Head of caudate nucleus (tissue), 42 donors: ENCODE measurements around the gene TNXB.
"Not testable (repeated sequence)": the region's sequence is repeated elsewhere in the genome, so short reads cannot be mapped to it uniquely, and the experiment has no call there.

Source experiments
- DNase-seq, 42 donors: peaks; one replicate each; pipeline versions ENCODE4 v3.0.0 to v3.0.0-alpha.2; 2020 to 2021; ENCODE audit warnings: mixed read lengths in 7 of 42
- intact Hi-C: fragments of 100-400 bp; cut with DNase I; formaldehyde crosslinking; loops from one replicate; pipeline ENCODE4 v1.15.0; 2022

TNXB gene

GRCh38 chr6:32049736-32050135 lies 59.4 kb downstream of the TNXB start:
- DNase-seq, intact Hi-C loops: not testable (repeated sequence)

DNA sequence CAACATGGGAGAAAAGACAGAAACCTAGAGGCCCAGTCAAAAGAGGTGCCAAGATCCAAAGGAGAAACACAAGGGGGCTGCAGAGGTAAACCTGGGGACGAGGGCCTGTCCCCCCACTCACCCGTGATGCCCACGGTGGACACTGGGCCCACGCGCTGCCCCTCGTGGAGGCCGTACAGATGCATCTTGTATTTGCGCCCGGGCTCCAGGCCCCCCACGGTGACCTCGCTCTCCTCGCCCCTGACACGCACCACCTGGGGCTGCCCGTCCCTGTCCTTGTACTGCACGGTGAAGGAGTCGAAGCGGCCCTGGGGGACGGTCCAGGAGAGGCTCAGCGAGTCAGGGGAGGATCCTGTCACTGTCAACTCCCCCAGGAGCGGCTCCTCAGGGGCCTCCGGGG lies 60.0 kb downstream of the TNXB start:
- DNase-seq, intact Hi-C loops: not testable (repeated sequence)

- intact Hi-C loops: no loop called here
- DNase-seq: peak; percentile 35 to 88 (median 68)
Measured at GRCh38 chr6:32047855-32048766, 61.0 kb downstream of the TNXB start.

- no peak for DNase-seq
- intact Hi-C loops: no loop called here
Measured at GRCh38 chr6:32047539-32047854, 61.6 kb downstream of the TNXB start.

DNA sequence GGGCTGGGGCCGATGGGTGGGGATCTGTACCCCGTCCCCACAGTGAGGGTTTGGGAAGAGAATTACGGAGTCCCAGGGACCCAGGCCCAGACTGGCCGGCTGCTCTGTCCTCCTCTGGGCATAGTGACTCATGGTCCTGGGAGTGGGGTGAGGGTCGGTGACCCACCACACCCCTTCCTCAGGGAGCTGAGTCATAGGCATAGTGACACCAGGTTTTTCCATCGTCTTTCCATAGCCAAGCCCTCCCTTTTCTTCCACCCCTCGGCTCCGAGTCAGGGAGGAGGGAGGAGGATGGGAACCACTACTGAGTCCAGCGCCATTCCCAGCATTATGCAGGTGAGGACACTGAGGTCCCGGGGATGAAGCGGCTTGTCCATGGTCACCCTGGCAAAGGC lies 62.1 kb downstream of the TNXB start:
- DNase-seq: peak in 7 of 42 donors; percentile 9 to 67 (median 40)
- intact Hi-C loops: no loop called here

DNA sequence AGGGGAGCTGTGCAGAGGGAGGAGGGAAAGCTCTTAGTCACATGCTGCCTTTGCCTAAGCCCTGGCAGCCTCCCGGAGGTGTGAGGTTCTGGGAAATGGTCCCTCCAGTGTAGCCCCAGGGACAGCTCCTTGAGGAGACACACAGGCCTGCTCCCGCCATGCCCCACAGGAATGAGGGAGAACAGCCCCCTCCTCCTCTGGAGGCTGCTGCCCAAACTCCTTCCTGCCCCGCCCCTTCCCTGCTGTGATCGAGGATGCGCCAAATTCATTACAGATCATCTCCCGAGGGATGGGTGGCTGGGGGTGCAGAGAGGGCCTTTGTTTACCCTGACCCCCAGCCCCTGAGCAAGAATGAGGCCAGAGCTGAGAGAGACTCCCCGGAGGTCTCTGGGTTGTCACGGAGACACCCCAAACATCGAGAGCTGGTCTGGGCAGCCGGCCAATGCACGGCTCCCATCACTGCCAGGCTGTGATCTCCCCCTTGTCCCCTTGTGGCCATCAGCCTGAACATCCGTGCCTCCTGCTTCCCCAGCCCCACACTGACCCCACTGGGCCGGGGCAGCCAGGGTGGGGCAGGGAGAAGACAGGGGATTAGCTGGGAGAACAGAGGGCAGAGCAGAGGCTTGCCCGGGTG lies 62.6 kb downstream of the TNXB start:
- intact Hi-C loops: no loop called here
- peak in 12 of 42 donors; percentile 5 to 46 (median 25) for DNase-seq

DNA sequence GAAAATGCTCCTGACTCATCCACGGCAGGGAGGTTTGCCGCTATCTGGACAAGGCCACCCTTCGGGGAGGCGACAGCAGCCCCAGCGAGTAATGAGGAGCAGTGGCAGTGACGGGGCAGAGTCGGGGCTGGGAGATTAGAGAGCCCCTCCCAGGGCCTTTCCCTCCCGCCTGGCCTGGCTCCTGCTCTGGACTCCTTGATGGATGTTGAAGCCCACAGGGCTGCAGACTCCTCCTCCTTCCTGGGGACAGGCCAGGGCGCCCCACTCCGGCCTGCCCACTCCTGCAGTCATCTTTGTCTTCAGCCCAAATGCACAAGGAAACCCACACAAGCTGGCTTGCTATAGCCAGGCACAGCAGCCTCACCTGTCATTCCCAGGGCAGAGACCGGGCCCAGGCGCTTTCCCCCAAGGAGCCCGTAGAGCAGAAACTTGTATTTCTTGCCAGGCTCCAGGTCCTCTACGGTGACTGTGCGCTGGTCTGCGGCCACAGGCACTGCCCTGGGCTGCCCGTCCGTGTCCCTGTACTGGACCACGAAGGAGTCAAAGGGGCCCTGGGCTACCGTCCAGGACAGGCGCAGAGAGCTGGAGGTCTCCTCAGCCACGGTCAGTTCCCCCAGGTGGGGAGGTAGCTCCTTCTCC lies 63.2 kb downstream of the TNXB start:
- DNase-seq: no peak
- intact Hi-C loops: no loop called here

GRCh38 chr6:32044916-32045315 lies 64.2 kb downstream of the TNXB start:
- DNase-seq, intact Hi-C loops: not testable (repeated sequence)

GRCh38 chr6:32043589-32044380 lies 65.4 kb downstream of the TNXB start:
- intact Hi-C loops, DNase-seq: not testable (repeated sequence)

- DNase-seq, intact Hi-C loops: not testable (repeated sequence)
Measured at GRCh38 chr6:32042276-32042675, 66.9 kb downstream of the TNXB start.

- DNase-seq, intact Hi-C loops: not testable (repeated sequence)
Measured at GRCh38 chr6:32041385-32041784, 67.8 kb downstream of the TNXB start.

DNA sequence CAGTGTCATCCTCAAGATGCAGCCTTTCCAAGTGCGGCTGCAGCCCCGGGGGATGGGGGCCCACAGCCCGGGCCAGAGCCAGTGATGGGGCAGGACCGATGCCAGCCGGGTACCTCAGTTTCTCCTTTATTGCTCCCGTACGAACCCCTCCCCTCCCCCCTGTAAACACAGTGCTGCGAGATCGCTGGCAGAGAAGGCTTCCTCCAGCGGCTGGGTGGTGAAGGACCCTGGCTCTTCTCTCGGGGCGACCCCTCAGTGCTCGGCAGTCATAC lies 68.2 kb downstream of the TNXB start:
- intact Hi-C loops, DNase-seq: not testable (repeated sequence)

DNA sequence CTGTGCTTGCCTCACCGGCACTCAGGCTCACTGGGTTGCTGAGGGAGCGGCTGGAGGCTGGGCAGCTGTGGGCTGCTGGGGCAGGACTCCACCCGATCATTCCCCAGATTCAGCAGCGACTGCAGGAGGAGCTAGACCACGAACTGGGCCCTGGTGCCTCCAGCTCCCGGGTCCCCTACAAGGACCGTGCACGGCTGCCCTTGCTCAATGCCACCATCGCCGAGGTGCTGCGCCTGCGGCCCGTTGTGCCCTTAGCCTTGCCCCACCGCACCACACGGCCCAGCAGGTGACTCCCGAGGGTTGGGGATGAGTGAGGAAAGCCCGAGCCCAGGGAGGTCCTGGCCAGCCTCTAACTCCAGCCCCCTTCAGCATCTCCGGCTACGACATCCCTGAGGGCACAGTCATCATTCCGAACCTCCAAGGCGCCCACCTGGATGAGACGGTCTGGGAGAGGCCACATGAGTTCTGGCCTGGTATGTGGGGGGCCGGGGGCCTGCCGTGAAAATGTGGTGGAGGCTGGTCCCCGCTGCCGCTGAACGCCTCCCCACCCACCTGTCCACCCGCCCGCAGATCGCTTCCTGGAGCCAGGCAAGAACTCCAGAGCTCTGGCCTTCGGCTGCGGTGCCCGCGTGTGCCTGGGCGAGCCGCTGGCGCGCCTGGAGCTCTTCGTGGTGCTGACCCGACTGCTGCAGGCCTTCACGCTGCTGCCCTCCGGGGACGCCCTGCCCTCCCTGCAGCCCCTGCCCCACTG lies 68.7 kb downstream of the TNXB start:
- DNase-seq, intact Hi-C loops: not testable (repeated sequence)

DNA sequence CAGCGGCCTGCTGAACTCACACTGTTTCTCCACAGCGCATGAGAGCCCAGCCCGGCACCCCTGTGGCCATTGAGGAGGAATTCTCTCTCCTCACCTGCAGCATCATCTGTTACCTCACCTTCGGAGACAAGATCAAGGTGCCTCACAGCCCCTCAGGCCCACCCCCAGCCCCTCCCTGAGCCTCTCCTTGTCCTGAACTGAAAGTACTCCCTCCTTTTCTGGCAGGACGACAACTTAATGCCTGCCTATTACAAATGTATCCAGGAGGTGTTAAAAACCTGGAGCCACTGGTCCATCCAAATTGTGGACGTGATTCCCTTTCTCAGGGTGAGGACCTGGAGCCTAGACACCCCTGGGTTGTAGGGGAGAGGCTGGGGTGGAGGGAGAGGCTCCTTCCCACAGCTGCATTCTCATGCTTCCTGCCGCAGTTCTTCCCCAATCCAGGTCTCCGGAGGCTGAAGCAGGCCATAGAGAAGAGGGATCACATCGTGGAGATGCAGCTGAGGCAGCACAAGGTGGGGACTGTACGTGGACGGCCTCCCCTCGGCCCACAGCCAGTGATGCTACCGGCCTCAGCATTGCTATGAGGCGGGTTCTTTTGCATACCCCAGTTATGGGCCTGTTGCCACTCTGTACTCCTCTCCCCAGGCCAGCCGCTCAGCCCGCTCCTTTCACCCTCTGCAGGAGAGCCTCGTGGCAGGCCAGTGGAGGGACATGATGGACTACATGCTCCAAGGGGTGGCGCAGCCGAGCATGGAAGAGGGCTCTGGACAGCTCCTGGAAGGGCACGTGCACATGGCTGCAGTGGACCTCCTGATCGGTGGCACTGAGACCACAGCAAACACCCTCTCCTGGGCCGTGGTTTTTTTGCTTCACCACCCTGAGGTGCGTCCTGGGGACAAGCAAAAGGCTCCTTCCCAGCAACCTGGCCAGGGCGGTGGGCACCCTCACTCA lies 69.5 kb downstream of the TNXB start:
- intact Hi-C loops: not testable (repeated sequence)

DNA sequence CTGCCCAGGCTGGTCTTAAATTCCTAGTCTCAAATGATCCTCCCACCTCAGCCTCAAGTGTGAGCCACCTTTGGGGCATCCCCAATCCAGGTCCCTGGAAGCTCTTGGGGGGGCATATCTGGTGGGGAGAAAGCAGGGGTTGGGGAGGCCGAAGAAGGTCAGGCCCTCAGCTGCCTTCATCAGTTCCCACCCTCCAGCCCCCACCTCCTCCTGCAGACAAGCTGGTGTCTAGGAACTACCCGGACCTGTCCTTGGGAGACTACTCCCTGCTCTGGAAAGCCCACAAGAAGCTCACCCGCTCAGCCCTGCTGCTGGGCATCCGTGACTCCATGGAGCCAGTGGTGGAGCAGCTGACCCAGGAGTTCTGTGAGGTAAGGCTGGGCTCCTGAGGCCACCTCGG lies 70.3 kb downstream of the TNXB start:
- DNase-seq, intact Hi-C loops: not testable (repeated sequence)

More for the DNA sequence above, 69.5 kb downstream of the TNXB start:
- not testable (repeated sequence) for DNase-seq

- DNase-seq: not testable (repeated sequence)
Measured at GRCh38 chr6:32037598-32038524, 71.3 kb downstream of the TNXB start, which contains the start of gene CYP21A2. Gene CYP21A2, plus strand, starts transcription at chr6:32038415. Its CDS starts 8 bp downstream, at chr6:32038423.

More at GRCh38 chr6:32037598-32038524, 71.3 kb downstream of the TNXB start, which contains the start of gene CYP21A2:
- intact Hi-C loops: not testable (repeated sequence)
